Panc1 (cell line): Measurements from ENCODE around the gene PEX6.

Experiments
- CTCF ChIP-seq: fragments of 450-650 bp; IDR thresholded peaks from 2 replicates; pipeline ENCODE4 v1.5.1; 2017; ENCODE audit warnings: mild to moderate bottlenecking
- POLR2AphosphoS5 ChIP-seq: IDR thresholded peaks from 2 replicates; pipeline ENCODE4 v1.6.1; 2012; ENCODE audit warnings: mild to moderate bottlenecking, low read depth, low read length, moderate library complexity
- REST ChIP-seq, 2 experiments: IDR thresholded peaks; 2 replicates each; pipeline ENCODE4 v1.6.1; 2011 to 2012; ENCODE audit warnings: low read depth in 2 of 2, control low read depth in 1 of 2, low read length in 1 of 2, mild to moderate bottlenecking in 1 of 2, moderate library complexity in 1 of 2; ENCODE audit not compliant: insufficient read depth in 1 of 2
- SIN3A ChIP-seq: IDR thresholded peaks from 2 replicates; pipeline ENCODE4 v1.6.1; 2012; ENCODE audit warnings: low read depth, mild to moderate bottlenecking, low read length, moderate library complexity, borderline replicate concordance; ENCODE audit not compliant: insufficient read depth
- TCF7L2 ChIP-seq: IDR thresholded peaks from 2 replicates; pipeline ENCODE4 v1.6.1; 2011; ENCODE audit warnings: mild to moderate bottlenecking, low read depth, low read length, inconsistent platforms

DNA sequence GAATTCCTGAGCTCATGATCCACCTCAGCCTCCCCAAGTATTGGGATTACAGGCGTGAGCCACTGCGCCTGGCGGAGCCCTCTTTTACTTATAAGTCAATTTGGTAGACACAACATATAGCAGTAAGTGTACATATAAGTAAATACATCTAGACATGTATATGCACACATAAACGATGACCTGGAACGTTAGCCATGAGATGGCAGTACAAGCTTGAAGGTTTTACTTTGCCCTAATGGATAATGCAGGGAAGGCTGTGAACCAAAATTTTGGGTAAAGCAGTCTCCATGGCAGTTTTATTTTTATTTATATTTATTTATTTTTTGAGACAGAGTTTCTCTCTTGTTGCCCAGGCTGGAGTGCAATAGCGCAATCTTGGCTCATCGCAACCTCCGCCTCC, 20.9 kb downstream of the PEX6 start:
- TF ChIP-seq CTCF (no peak), REST (IDR thresholded peaks at IDR 0.05; ENCODE audit: insufficient read depth in 1 of 2, low read depth in 2 of 2, low read length in 1 of 2) (no peak), POLR2AphosphoS5 (no peak), SIN3A (no peak), TCF7L2 (no peak)
